ENCODE data around the gene SNX3.
"Not testable (repeated sequence)": the region's sequence is repeated elsewhere in the genome, so short reads cannot be mapped to it uniquely, and the experiment has no call there.

DNA sequence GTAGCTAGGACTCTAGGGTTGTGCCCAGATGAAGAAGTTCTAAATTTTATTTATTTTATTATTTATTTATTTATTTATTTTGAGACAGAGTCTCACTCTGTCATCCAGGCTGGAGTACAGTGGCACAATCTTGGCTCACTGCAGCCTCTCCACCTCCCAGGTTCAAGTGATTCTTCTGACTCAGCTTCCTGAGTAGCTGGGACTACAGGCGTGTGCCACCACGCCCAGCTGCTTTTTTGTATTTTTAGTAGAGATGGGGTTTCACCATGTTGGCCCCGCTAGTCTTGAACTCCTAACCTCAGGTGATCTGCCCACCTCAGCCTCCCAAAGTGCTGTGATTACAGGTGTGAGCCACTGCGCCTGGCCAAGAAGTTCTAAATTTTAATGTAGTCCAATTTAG is 47.8 kb upstream of the SNX3 start:
- not testable (repeated sequence) for TF ChIP-seq TAF1 (IDR thresholded peaks at IDR 0.05; ENCODE audit: low read depth, low read length); POLR2A (IDR thresholded peaks at IDR 0.05; ENCODE audit: low read depth, low read length); POLR2AphosphoS5 (IDR thresholded peaks at IDR 0.05; ENCODE audit: low read depth, low read length); POU2F2 (IDR thresholded peaks at IDR 0.05; ENCODE audit: low read depth, low read length); SPI1 (IDR thresholded peaks at IDR 0.05; ENCODE audit: low read depth, low read length); PAX5 (IDR thresholded peaks at IDR 0.05; ENCODE audit: insufficient read depth, low read length, severe bottlenecking)

All from GM12891 (cell line).